Measurements from ENCODE around the gene RGS16.

The RGS16 gene

GRCh38 chr1:182574156-182574555 lies 30.0 kb downstream of the RGS16 start:
- no peak for TF ChIP-seq CTCF (IDR thresholded peaks at IDR 0.05)
- Histone ChIP-seq H3K9me3 (no peaks in the 10 kb centered on the region), H3K27me3 (no peaks in the 10 kb centered on the region), H3K27ac (no peak overlapping the region), H3K4me1 (no peaks in the 10 kb centered on the region), H3K36me3 (peaks cover 33 to 45% (median 37%) of the 10 kb centered on the region in 3 donors), H3K4me3 (no peak overlapping the region)
- intact Hi-C loops (cut with DNase I; ENCODE audit: low total_unique reads) = no loop called here
- no peak for DNase-seq

GRCh38 chr1:182570611-182570970 lies 33.6 kb downstream of the RGS16 start:
- H3K27me3 ChIP-seq = no peaks in the 10 kb centered on the region
- H3K36me3 ChIP-seq = peaks cover 13 to 26% (median 23%) of the 10 kb centered on the region in 3 donors
- no peak overlapping the region for H3K27ac ChIP-seq
- DNase-seq = no peak
- intact Hi-C loops (cut with DNase I; ENCODE audit: low total_unique reads) = no loop called here
- no peak for TF ChIP-seq CTCF (IDR thresholded peaks at IDR 0.05)
- H3K4me1 ChIP-seq = no peaks in the 10 kb centered on the region
- peaks cover 0 to 5% (median 0%) of the 10 kb centered on the region in 3 donors for H3K9me3 ChIP-seq
- no peak overlapping the region for H3K4me3 ChIP-seq

GRCh38 chr1:182569939-182570610 lies 34.1 kb downstream of the RGS16 start:
- peaks cover 0 to 5% (median 0%) of the 10 kb centered on the region in 3 donors for H3K9me3 ChIP-seq
- H3K4me1 ChIP-seq = no peaks in the 10 kb centered on the region
- H3K27me3 ChIP-seq = no peaks in the 10 kb centered on the region
- no peak for DNase-seq
- no peak for TF ChIP-seq CTCF (IDR thresholded peaks at IDR 0.05)
- peaks cover 7 to 21% (median 18%) of the 10 kb centered on the region in 3 donors for H3K36me3 ChIP-seq
- H3K4me3 ChIP-seq = no peak overlapping the region
- H3K27ac ChIP-seq = no peak overlapping the region
- intact Hi-C loops (cut with DNase I; ENCODE audit: low total_unique reads) = no loop called here

GRCh38 chr1:182568647-182569284 lies 35.4 kb downstream of the RGS16 start:
- TF ChIP-seq CTCF (IDR thresholded peaks at IDR 0.05) = no peak
- intact Hi-C loops (cut with DNase I; ENCODE audit: low total_unique reads) = no loop called here
- DNase-seq = no peak
- H3K4me3 ChIP-seq = no peak overlapping the region
- no peaks in the 10 kb centered on the region for H3K4me1 ChIP-seq
- peaks cover 0 to 5% (median 0%) of the 10 kb centered on the region in 3 donors for H3K9me3 ChIP-seq
- peaks cover 0 to 10% (median 7%) of the 10 kb centered on the region in 3 donors for H3K36me3 ChIP-seq
- H3K27me3 ChIP-seq = no peaks in the 10 kb centered on the region
- H3K27ac ChIP-seq = no peak overlapping the region

- intact Hi-C loops (cut with DNase I; ENCODE audit: low total_unique reads) = no loop called here
- H3K9me3 ChIP-seq = peaks cover 0 to 5% (median 0%) of the 10 kb centered on the region in 3 donors
- no peaks in the 10 kb centered on the region for H3K27me3 ChIP-seq
- peaks cover 0 to 3% (median 2%) of the 10 kb centered on the region in 3 donors for H3K36me3 ChIP-seq
- TF ChIP-seq CTCF (IDR thresholded peaks at IDR 0.05) = no peak
- no peaks in the 10 kb centered on the region for H3K4me1 ChIP-seq
- no peak for DNase-seq
- H3K27ac ChIP-seq = no peak overlapping the region
- no peak overlapping the region for H3K4me3 ChIP-seq
These were observed 36.6 kb downstream of the RGS16 start for GRCh38 chr1:182567629-182568028.

Data from tibial artery (tissue), 4 donors.